GM21381 (cell line): ENCODE data around the gene ZKSCAN5.

Source experiments
- ATAC-seq: cut with Tn5 transposase; IDR thresholded peaks from one replicate; pipeline ENCODE4 v1.9.1; 2021; ENCODE audit warnings: mild to moderate bottlenecking, moderate library complexity; ENCODE audit not compliant: unreplicated experiment

The ZKSCAN5 gene

GRCh38 chr7:99504603-99505323 is at the start of gene ZKSCAN5:
Gene ZKSCAN5 (plus strand): TSS chr7:99504662. CDS start chr7:99506045, 1,383 bp downstream.
- ATAC-seq: peak; percentile 75

- ATAC-seq: no peak
Measured at GRCh38 chr7:99455874-99456273, 48.6 kb upstream of the ZKSCAN5 start.

DNA sequence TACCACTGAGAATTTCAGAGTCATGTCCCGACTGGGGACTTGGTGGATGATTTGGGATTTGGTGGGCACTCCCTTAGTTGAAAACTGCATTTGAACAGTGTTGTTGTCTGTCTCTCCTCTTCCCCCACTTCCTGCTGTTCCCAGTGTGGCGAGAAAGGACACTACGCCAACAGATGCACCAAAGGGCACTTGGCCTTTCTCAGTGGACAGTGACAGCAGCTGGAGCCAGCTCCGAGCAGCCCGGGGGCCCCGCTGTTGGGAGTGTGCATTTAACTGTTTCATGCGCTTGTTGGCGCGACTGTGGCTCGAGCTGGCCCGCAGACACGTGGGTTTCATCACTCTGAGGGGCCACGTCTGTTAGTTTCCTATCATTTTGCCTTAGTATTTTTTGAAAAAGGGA is 48.2 kb upstream of the ZKSCAN5 start:
- no peak for ATAC-seq

GRCh38 chr7:99457050-99457649 is 47.3 kb upstream of the ZKSCAN5 start:
- no peak for ATAC-seq

GRCh38 chr7:99457650-99458493 is 46.6 kb upstream of the ZKSCAN5 start:
- ATAC-seq: no peak

DNA sequence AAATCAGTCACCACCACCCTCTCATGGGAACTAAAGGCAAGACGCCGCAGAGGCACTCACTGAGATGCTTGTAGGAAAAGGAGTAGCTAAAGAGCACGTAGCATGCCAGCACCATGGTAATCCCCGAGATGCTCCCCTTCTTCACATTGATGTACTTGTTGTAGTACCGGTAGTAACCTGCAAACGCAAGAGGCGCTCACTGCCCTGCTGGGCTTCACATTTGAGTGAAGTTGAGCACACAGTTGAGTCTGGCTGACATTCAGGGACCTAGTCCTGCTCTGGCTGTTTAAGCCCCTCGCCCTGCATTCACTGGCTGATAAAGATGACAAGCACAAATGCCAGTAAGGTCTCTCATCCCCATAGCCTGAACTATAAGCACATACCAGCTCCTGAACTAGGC is 45.4 kb upstream of the ZKSCAN5 start:
- no peak for ATAC-seq

DNA sequence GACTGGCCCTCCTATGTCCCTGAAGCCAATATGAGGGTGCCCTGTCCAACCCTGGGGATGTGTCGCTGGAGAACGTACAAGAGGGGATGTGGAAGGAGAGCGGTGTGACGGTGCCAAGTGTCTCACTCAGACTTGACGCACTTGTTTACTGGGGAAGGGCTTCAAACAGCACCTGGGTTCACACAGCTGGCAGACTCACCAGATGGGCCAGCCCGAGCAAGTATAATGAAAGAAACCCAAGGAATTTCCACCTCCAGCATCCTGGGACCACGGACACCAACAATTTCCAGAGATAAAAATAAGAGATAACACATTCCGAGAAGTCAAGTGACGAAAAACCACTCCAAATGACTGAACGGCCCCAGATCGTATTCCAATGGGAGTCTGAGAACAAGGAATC is 43.8 kb upstream of the ZKSCAN5 start:
- no peak for ATAC-seq

DNA sequence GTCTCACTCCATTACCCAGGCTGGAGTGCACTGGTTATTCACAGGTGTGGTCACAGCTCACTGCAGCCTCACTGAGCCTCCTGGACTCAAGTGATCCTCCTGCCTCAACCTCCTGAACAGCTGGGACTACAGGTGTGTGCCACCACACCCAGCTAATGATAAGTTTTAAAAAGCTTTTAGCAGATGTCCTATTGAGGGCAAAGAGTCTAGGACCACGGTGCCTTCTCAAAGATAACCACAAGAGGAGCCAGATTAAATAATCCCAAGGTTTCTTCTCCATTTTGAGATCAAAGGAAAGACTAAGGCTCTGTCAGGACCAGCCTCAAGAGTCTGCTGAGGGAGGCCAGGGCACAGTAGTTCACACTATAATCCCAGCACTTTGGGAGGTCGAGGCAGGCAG is 43.2 kb upstream of the ZKSCAN5 start:
- no peak for ATAC-seq

DNA sequence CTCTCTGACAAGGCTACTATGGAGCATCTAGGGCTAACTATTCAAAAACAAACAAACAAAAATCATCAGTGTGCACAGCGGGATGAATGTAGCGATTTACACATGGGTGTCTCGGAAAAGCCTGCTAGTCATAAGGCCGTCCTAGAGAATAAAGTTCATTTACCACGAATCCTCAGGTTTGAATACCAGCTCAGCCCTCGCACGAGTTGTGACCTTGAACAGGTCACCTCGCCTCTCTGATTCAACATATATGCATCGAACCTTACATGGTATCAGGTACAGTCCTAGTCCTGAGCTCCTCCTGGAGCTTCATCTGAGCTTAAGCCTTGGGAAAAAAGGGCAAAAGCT is 39.1 kb upstream of the ZKSCAN5 start:
- no peak for ATAC-seq

DNA sequence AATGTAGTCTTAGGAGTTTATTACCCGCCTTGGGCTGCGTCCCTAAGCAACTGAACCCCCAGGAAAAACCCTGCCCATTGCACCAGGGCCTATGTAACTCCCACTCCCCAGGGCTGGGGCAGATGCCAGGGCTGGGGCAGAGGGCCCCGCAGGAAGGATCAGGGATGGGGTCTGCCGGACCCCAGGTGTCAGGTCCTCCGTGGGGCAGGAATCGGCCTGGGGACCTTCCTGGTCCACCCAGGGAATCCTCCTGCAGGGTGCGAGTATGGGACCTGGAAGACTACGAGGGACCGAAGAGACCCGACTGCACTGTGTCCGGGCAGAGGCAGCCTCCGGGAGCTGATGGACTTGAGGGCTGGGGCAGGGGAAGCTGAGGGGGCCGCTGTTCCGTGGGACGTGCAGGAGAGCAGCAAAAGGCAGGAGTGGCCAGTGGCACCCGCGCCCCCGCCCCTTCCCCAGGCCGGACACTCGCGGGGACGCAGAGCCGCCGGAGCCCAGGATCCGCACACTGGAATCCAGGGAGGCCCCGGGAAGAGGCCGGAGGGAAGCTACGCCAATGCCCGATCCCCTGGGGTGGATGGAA is 36.0 kb upstream of the ZKSCAN5 start:
- ATAC-seq: no peak

GRCh38 chr7:99469381-99470065 is 34.9 kb upstream of the ZKSCAN5 start:
- no peak for ATAC-seq

- ATAC-seq: peak; percentile 96
Measured at GRCh38 chr7:99472561-99473314, 31.7 kb upstream of the ZKSCAN5 start, which contains the start of gene ZNF789. Gene ZNF789 (plus strand): TSS chr7:99472890. CDS start chr7:99476457, 3,567 bp downstream.

- ATAC-seq: peak; percentile 4
Measured at GRCh38 chr7:99473315-99473596, 31.2 kb upstream of the ZKSCAN5 start.

DNA sequence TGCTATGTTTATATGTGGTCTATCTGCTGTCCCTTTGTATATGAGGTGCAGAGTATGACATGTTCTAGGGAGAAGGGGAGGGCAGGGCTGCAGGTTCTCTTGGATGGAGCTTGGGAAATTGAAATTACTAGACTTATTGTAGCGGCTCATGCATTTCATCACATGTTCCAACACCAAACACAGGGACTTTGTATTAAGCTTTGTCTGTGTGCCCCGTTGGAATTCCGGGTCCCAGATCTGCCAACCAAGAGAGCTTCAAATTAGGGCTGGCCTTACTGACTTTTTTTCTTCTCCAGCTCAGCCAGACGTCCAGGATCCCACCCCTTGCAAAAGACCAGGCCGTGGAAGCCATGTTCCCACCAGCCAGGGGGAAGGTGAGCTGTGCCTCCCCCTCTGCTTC is 28.4 kb upstream of the ZKSCAN5 start:
- ATAC-seq: no peak

GRCh38 chr7:99478464-99479440 is 25.7 kb upstream of the ZKSCAN5 start:
- no peak for ATAC-seq

DNA sequence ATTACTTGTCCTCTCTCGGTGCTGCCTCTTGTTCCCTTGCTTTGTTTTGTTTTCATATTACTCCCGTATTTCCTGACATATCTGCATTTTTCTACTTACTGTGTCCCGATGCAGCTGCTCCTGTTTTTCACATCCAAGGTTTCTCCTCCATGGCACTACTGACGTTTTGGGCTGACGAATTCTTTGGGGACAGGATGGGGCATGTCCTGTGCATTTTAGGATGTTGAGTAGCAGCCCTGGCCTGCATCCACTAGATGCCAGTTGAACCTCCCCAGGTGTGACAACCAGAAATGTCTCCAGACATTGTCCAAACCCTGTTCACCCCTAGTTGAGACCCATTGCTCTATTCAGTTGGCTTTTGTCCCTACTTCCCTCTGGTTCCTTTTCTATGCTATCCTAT is 19.4 kb upstream of the ZKSCAN5 start:
- no peak for ATAC-seq

GRCh38 chr7:99489235-99489634 is 15.2 kb upstream of the ZKSCAN5 start:
- no peak for ATAC-seq

- ATAC-seq: no peak
Measured at GRCh38 chr7:99490878-99491277, 13.6 kb upstream of the ZKSCAN5 start.

- ATAC-seq: no peak
Measured at GRCh38 chr7:99493823-99494222, 10.6 kb upstream of the ZKSCAN5 start.
